Smooth muscle cell (in vitro differentiated cells): ENCODE results near the gene UGT1A4. TPM values are rescaled to one million over a fixed set of nuclear protein-coding genes. Genes with fewer than 3 reads are reported as not detected.
"Not testable (repeated sequence)": the region's sequence is repeated elsewhere in the genome, so short reads cannot be mapped to it uniquely, and the experiment has no call there.

Source experiments
- DNase-seq: peaks from one replicate; lab custom pipeline; 2025; ENCODE audit not compliant: unreplicated experiment; lab: John Stamatoyannopoulos, UW
- H2AFZ ChIP-seq: fragments of 200-600 bp; sonication (generic); 2 replicates; pipeline ENCODE4 v1.6.0; 2016; ENCODE audit warnings: antibody characterized with exemption, low read depth, mild to moderate bottlenecking
- H3F3A ChIP-seq: fragments of 200-600 bp; sonication (generic); 2 replicates; pipeline ENCODE4 v1.6.0; 2017; ENCODE audit warnings: antibody characterized with exemption, low read depth
- H3K27ac ChIP-seq: fragments of 200-600 bp; sonication (generic); 2 replicates; pipeline ENCODE4 v1.5.1; 2016; ENCODE audit warnings: low read depth, mild to moderate bottlenecking
- H3K27me3 ChIP-seq: fragments of 200-600 bp; sonication (generic); 2 replicates; pipeline ENCODE4 v1.6.1; 2016; ENCODE audit warnings: low read depth, mild to moderate bottlenecking
- H3K36me3 ChIP-seq: fragments of 200-600 bp; sonication (generic); 2 replicates; pipeline ENCODE4 v1.5.1; 2016; ENCODE audit warnings: low read depth
- H3K4me1 ChIP-seq: fragments of 200-600 bp; sonication (generic); 2 replicates; pipeline ENCODE4 v1.5.1; 2016; ENCODE audit warnings: low read depth
- H3K4me2 ChIP-seq: fragments of 200-600 bp; sonication (generic); 2 replicates; pipeline ENCODE4 v1.6.0; 2016; ENCODE audit warnings: mild to moderate bottlenecking
- H3K4me3 ChIP-seq: fragments of 200-600 bp; sonication (generic); 2 replicates; pipeline ENCODE4 v1.5.1; 2016; ENCODE audit warnings: mild to moderate bottlenecking
- H3K79me2 ChIP-seq: fragments of 200-600 bp; sonication (generic); 2 replicates; pipeline ENCODE4 v1.6.0; 2016; ENCODE audit warnings: low read depth, mild to moderate bottlenecking
- H3K9ac ChIP-seq: fragments of 200-600 bp; sonication (generic); 2 replicates; pipeline ENCODE4 v1.6.0; 2016; ENCODE audit warnings: low read depth
- H3K9me3 ChIP-seq: fragments of 200-600 bp; sonication (generic); replicated peaks from 2 replicates; pipeline ENCODE4 v1.5.1; 2016; ENCODE audit warnings: low read depth
- H4K20me1 ChIP-seq: fragments of 200-600 bp; sonication (generic); 2 replicates; pipeline ENCODE4 v1.6.0; 2016; ENCODE audit warnings: low read depth
- CTCF ChIP-seq: fragments of 200-600 bp; sonication (generic); IDR thresholded peaks from 2 replicates; pipeline ENCODE4 v1.5.1; 2017; ENCODE audit warnings: borderline replicate concordance, mild to moderate bottlenecking, antibody characterized with exemption; ENCODE audit not compliant: insufficient read depth, poor library complexity, severe bottlenecking
- WGBS: methylation state at CpG from one replicate; pipeline ENCODE4 v1.1.7; 2016; ENCODE audit warnings: low lambda C conversion rate; 5-methylcytosine and 5-hydroxymethylcytosine counted together
- polyA plus RNA-seq: library from polyadenylated mRNA; unstranded; fragments of >200 nt; fragmentation: Nextera tagmentation; extraction: Ambion mirVana; gene quantifications from 2 replicates; pipeline ENCODE4 v1.2.1, GENCODE V29; 2016
- total RNA-seq: library from RNA; depleted of rRNA; stranded (reverse); fragments of >200 nt; gene quantifications from 2 replicates; pipeline ENCODE4 v1.2.3, GENCODE V29; 2014

Gene UGT1A4
- total and polyA plus RNA-seq, 2 experiments from 2014 or later: not detected

GRCh38 chr2:233700028-233700635 is 18.4 kb upstream of the UGT1A4 start:
- Histone ChIP-seq H3K27me3 (no peaks in the 10 kb centered on the region), H3F3A (peaks cover 12% of the 10 kb centered on the region), H3K27ac (peak overlapping the region; percentile 77), H3K79me2 (no peaks in the 10 kb centered on the region), H3K9ac (peak overlapping the region; percentile 31), H4K20me1 (no peaks in the 10 kb centered on the region), H3K4me2 (peak overlapping the region; percentile 65), H3K4me1 (peaks cover 14% of the 10 kb centered on the region), H3K9me3 (no peaks in the 10 kb centered on the region), H2AFZ (peak overlapping the region; percentile 56), H3K36me3 (no peaks in the 10 kb centered on the region), H3K4me3 (no peak overlapping the region)
- no peak for TF ChIP-seq CTCF
- 0% methylated on average over 1 of the region's 1 CpG for WGBS
- DNase-seq: no peak

- not testable (repeated sequence) for H3K27me3 ChIP-seq, H3K4me2 ChIP-seq, H3K27ac ChIP-seq, H3K9me3 ChIP-seq, DNase-seq, H3K79me2 ChIP-seq, H3K36me3 ChIP-seq, H3K9ac ChIP-seq, H2AFZ ChIP-seq, H3K4me3 ChIP-seq, H4K20me1 ChIP-seq
- WGBS: 93% methylated on average over 5 of the region's 5 CpGs
- Histone ChIP-seq H3F3A (peaks cover 12% of the 10 kb centered on the region), H3K4me1 (peaks cover 14% of the 10 kb centered on the region)
These were observed 17.7 kb upstream of the UGT1A4 start for GRCh38 chr2:233700842-233701241.

- Histone ChIP-seq H3K4me3 (no peak overlapping the region), H3K79me2 (no peaks in the 10 kb centered on the region), H3K36me3 (no peaks in the 10 kb centered on the region), H4K20me1 (no peaks in the 10 kb centered on the region), H3K4me1 (peaks cover 14% of the 10 kb centered on the region), H3K27ac (no peak overlapping the region), H3K9ac (no peak overlapping the region), H3K9me3 (no peaks in the 10 kb centered on the region), H2AFZ (no peak overlapping the region), H3K27me3 (no peaks in the 10 kb centered on the region), H3F3A (peaks cover 12% of the 10 kb centered on the region), H3K4me2 (no peak overlapping the region)
- DNase-seq: no peak
- no peak for TF ChIP-seq CTCF
- 61% methylated on average over 3 of the region's 3 CpGs for WGBS
These were observed 16.3 kb upstream of the UGT1A4 start for GRCh38 chr2:233702238-233702637.

GRCh38 chr2:233705911-233706506 is 12.5 kb upstream of the UGT1A4 start:
- Histone ChIP-seq H3K9ac (no peak overlapping the region), H2AFZ (no peak overlapping the region), H3K27me3 (no peaks in the 10 kb centered on the region), H3K79me2 (no peaks in the 10 kb centered on the region), H3F3A (no peaks in the 10 kb centered on the region), H3K27ac (peak overlapping the region; percentile 13), H3K4me2 (no peak overlapping the region), H3K9me3 (no peaks in the 10 kb centered on the region), H3K4me1 (no peaks in the 10 kb centered on the region), H3K36me3 (no peaks in the 10 kb centered on the region), H4K20me1 (no peaks in the 10 kb centered on the region), H3K4me3 (no peak overlapping the region)
- WGBS: 68% methylated on average over 4 of the region's 4 CpGs
- no peak for DNase-seq
- TF ChIP-seq CTCF: no peak
